HepG2 (cell line): ENCODE measurements around the gene DSCAM. TPM values are rescaled to one million over a fixed set of nuclear protein-coding genes. Genes with fewer than 3 reads are reported as not detected.
A peak's percentile ranks its signal among the peaks of the same experiment; 100 is the strongest.

ENCODE experiments used
- ATAC-seq: fragments of 200-7000 bp; cut with Tn5 transposase; 3 replicates; pipeline ENCODE4 v1.9.1; 2020; ENCODE audit warnings: mild to moderate bottlenecking, moderate library complexity
- BruUV-seq: library from RNA; stranded (reverse); fragments of 400-500 nt; replicated peaks from 2 replicates; lab custom pipeline; 2021; lab: Mats Ljungman, UMichigan
- CTCF ChIA-PET: fragments of 300-600 bp; formaldehyde crosslinking; extraction: SDS; loops from one replicate; lab custom pipeline; 2021; ENCODE audit warnings: low total read pairs, inconsistent platforms, low intra/inter-chr PET ratio; lab: Yijun Ruan, JAX
- POLR2A ChIA-PET: fragments of 350-600 bp; sonication (Branson Sonifier 250); formaldehyde crosslinking; loops from one replicate; lab custom pipeline; 2020; ENCODE audit warnings: antibody characterized with exemption, inconsistent platforms; lab: Yijun Ruan, JAX
- DNase-seq: peaks from one replicate; pipeline ENCODE4 v3.0.0-alpha.2; 2015; ENCODE audit warnings: low spot score
- FAIRE-seq: peaks from 3 replicates; lab custom pipeline; 2011; peaks lifted over from hg19 to GRCh38; lab: Jason Lieb, UNC
- H2AFZ ChIP-seq: one replicate; pipeline ENCODE4 v1.6.1; 2011; ENCODE audit warnings: low read length, inconsistent platforms
- H3K27ac ChIP-seq: fragments of 300-600 bp; 3 replicates; pipeline ENCODE4 v1.8.0; 2011; ENCODE audit warnings: mixed run types, mild to moderate bottlenecking, mixed read lengths, low read length, inconsistent platforms; ENCODE audit not compliant: insufficient read depth; ENCODE audit errors: extremely low read length
- H3K27me3 ChIP-seq, 2 experiments: fragments of 200-600 bp in 1 of 2; 2 replicates in 1 of 2; 3 replicates in 1 of 2; pipeline versions ENCODE4 v1.6.0 to v1.8.0; 2011; ENCODE audit warnings: low read length in 2 of 2, mild to moderate bottlenecking in 2 of 2, moderate library complexity in 2 of 2, inconsistent platforms in 1 of 2; ENCODE audit not compliant: insufficient read depth in 2 of 2, control insufficient read depth in 1 of 2
- H3K36me3 ChIP-seq, 2 experiments: fragments of 200-600 bp in 1 of 2; replicated peaks in 1 of 2; 2 replicates in 1 of 2; 3 replicates in 1 of 2; pipeline versions ENCODE4 v1.5.1 to v1.8.0; 2011; ENCODE audit warnings: low read length in 2 of 2, inconsistent platforms in 1 of 2; ENCODE audit not compliant: insufficient read depth in 2 of 2, control insufficient read depth in 1 of 2
- H3K4me1 ChIP-seq: 2 replicates; pipeline ENCODE4 v1.5.1; 2012; ENCODE audit warnings: low read length, inconsistent platforms; ENCODE audit not compliant: insufficient read depth
- H3K4me2 ChIP-seq: 2 replicates; pipeline ENCODE4 v1.6.0; 2011; ENCODE audit warnings: low read depth, low read length, inconsistent platforms
- H3K4me3 ChIP-seq, 3 experiments: fragments of 200-600 bp in 1 of 3; sonication (generic), shearing (Covaris generic) in 1 of 3; replicated peaks in 1 of 3; 2 replicates each; pipeline ENCODE4 v1.5.1; 2011 to 2016; ENCODE audit warnings: low read length in 3 of 3, inconsistent platforms in 2 of 3, low read depth in 2 of 3, mild to moderate bottlenecking in 2 of 3, control low read depth in 1 of 3, mixed read lengths in 1 of 3; ENCODE audit not compliant: insufficient read depth in 1 of 3
- H3K79me2 ChIP-seq: one replicate; pipeline ENCODE4 v1.6.1; 2011; ENCODE audit warnings: low read length, inconsistent platforms; ENCODE audit not compliant: insufficient read depth
- H3K9ac ChIP-seq: 2 replicates; pipeline ENCODE4 v1.6.0; 2011; ENCODE audit warnings: mild to moderate bottlenecking, low read depth, low read length, inconsistent platforms; ENCODE audit not compliant: insufficient read depth
- H3K9me3 ChIP-seq: 2 replicates; pipeline ENCODE4 v1.5.1; 2012; ENCODE audit warnings: mild to moderate bottlenecking, low read length
- H4K20me1 ChIP-seq: 2 replicates; pipeline ENCODE4 v1.6.0; 2011; ENCODE audit warnings: inconsistent platforms, mild to moderate bottlenecking, low read length, moderate library complexity; ENCODE audit not compliant: insufficient read depth
- MAFF ChIP-seq: IDR thresholded peaks from 2 replicates; pipeline ENCODE4 v1.6.1; 2011; ENCODE audit warnings: low read depth, low read length, improper control_type of control experiment
- MAFK ChIP-seq, 2 experiments: IDR thresholded peaks in 1 of 2; conservative IDR thresholded peaks in 1 of 2; 2 replicates each; pipeline ENCODE4 v1.6.1; 2011; ENCODE audit warnings: improper control_type of control experiment in 2 of 2, low read length in 2 of 2
- MAX ChIP-seq: IDR thresholded peaks from 2 replicates; pipeline ENCODE4 v1.6.1; 2012; ENCODE audit warnings: inconsistent platforms
- SNAPC5 ChIP-seq: sonication (generic); formaldehyde crosslinking; IDR thresholded peaks from 2 replicates; pipeline ENCODE4 v1.8.1; 2023; ENCODE audit warnings: mild to moderate bottlenecking, missing genetic modification reagents, borderline replicate concordance
- STAG1 ChIP-seq: sonication (generic); formaldehyde crosslinking; IDR thresholded peaks from 2 replicates; pipeline ENCODE4 v1.4.0; 2020; ENCODE audit warnings: missing genetic modification reagents
- TBX2 ChIP-seq: sonication (generic); formaldehyde crosslinking; IDR thresholded peaks from 2 replicates; pipeline ENCODE4 v1.5.0; 2020; ENCODE audit warnings: missing genetic modification reagents, mild to moderate bottlenecking, borderline replicate concordance
- TFAP4 ChIP-seq: sonication (generic); IDR thresholded peaks from 2 replicates; pipeline ENCODE4 v1.6.1; 2016; ENCODE audit warnings: low read depth, borderline replicate concordance
- ZNF101 ChIP-seq: sonication (generic); formaldehyde crosslinking; IDR thresholded peaks from 2 replicates; pipeline ENCODE4 v1.4.0; 2020; ENCODE audit warnings: mild to moderate bottlenecking, low read depth, missing genetic modification reagents, borderline replicate concordance
- ZNF343 ChIP-seq: sonication (generic); formaldehyde crosslinking; IDR thresholded peaks from 2 replicates; pipeline ENCODE4 v1.4.0; 2020; ENCODE audit warnings: mild to moderate bottlenecking, missing genetic modification reagents
- ZSCAN22 ChIP-seq: sonication (generic); formaldehyde crosslinking; IDR thresholded peaks from 2 replicates; pipeline ENCODE4 v1.4.0; 2020; ENCODE audit warnings: mild to moderate bottlenecking, missing genetic modification reagents
- ZSCAN9 ChIP-seq: IDR thresholded peaks from 2 replicates; pipeline ENCODE4 v1.6.1; 2016; ENCODE audit warnings: borderline replicate concordance
- whole genome bisulfite sequencing: methylation state at CpG from one replicate; pipeline ENCODE4 v1.1.6; 2017; ENCODE audit warnings: low lambda C conversion rate; 5-methylcytosine and 5-hydroxymethylcytosine counted together
- in situ Hi-C: cut with HindIII; loops from 2 replicates; pipeline ENCODE4 v1.10.0; 2017; ENCODE audit warnings: low pct_unique_long_range_greater_than_20kb; ENCODE audit not compliant: extremely low pct_ligation_motif_present
- intact Hi-C: fragments of 100-400 bp; cut with micrococcal nuclease; formaldehyde crosslinking; loops from one replicate; pipeline ENCODE4 v1.10.0; 2022; ENCODE audit not compliant: unreplicated experiment
- polyA plus RNA-seq, 8 experiments: library from polyadenylated mRNA; depleted of rRNA in 3 of 8; stranded (reverse) in 7 of 8; unstranded in 1 of 8; fragments of >200 nt; fragmentation: Illumina TruSeq in 4 of 8; extraction: Trizol in 4 of 8; gene quantifications; 2 replicates each; pipeline versions ENCODE4 v1.2.1 to v1.2.3, GENCODE V29; 2011 to 2016; ENCODE audit warnings: low read depth in 4 of 8, missing spikeins in 1 of 8, mixed read lengths in 1 of 8; ENCODE audit not compliant: insufficient read depth in 1 of 8
- total RNA-seq, 5 experiments: library from RNA; depleted of rRNA; stranded (reverse); fragments of >200 nt; fragmentation: Illumina TruSeq; extraction: Trizol; gene quantifications; 2 replicates each; pipeline ENCODE4 v1.2.3, GENCODE V29; 2016; ENCODE audit warnings: low read depth in 1 of 5

The DSCAM gene
- total and polyA plus RNA-seq, 2 of the 13 experiments (the other 11 are each of a cell fraction or from before 2014, with no cell fraction given) = not detected

- no peak for TF ChIP-seq ZNF343 (CRISPR knock-in tag)
- TF ChIP-seq SNAPC5 = no peak
- no peaks in the 10 kb centered on the region for H3K4me1 ChIP-seq
- ChIA-PET POLR2A (no interaction called here), CTCF (no interaction called here)
- H3K9ac ChIP-seq = no peak overlapping the region
- ATAC-seq (no peak), DNase-seq (no peak), FAIRE-seq (no peak)
- H3K27me3 ChIP-seq = no peaks in the 10 kb centered on the region
- no peak overlapping the region for H3K4me3 ChIP-seq
- peaks cover 89% of the 10 kb centered on the region for H3K9me3 ChIP-seq
- H3K79me2 ChIP-seq = no peaks in the 10 kb centered on the region
- no peaks in the 10 kb centered on the region for H4K20me1 ChIP-seq
- in situ Hi-C loops (no loop called here), intact Hi-C loops (no loop called here)
- 10% methylated on average over 6 of the region's 6 CpGs for WGBS
- H3K36me3 ChIP-seq = no peaks in the 10 kb centered on the region
- no TSS peak for BruUV-seq
- H2AFZ ChIP-seq = no peak overlapping the region
- H3K27ac ChIP-seq = no peak overlapping the region
- no peak overlapping the region for H3K4me2 ChIP-seq
Measured at GRCh38 chr21:40564318-40564717, 282.6 kb downstream of the DSCAM start.

GRCh38 chr21:40563900-40564299 is 283.1 kb downstream of the DSCAM start:
- BruUV-seq = no TSS peak
- in situ Hi-C loops = no loop called here
- intact Hi-C loops = no loop called here

More at GRCh38 chr21:40563900-40564299, 283.1 kb downstream of the DSCAM start:
- WGBS = 1% methylated on average over 4 of the region's 4 CpGs
- no peaks in the 10 kb centered on the region for H3K27me3 ChIP-seq
- no peak for FAIRE-seq
- H3K4me2 ChIP-seq = no peak overlapping the region
- H3K9ac ChIP-seq = no peak overlapping the region
- POLR2A ChIA-PET = no interaction called here
- H4K20me1 ChIP-seq = no peaks in the 10 kb centered on the region
- ATAC-seq = no peak
- DNase-seq = no peak
- TF ChIP-seq STAG1 (CRISPR knock-in tag) (no peak), ZSCAN9 (CRISPR knock-in tag) (no peak), TFAP4 (no peak), TBX2 (CRISPR knock-in tag) (no peak), MAFK (conservative IDR thresholded peaks at IDR 0.05 in 1 of 2, IDR thresholded peaks at IDR 0.05 in 1 of 2; ENCODE audit: low read length in 2 of 2) (peak in 1 of 2 experiments; percentile 88; a peak in 3 of 4 replicates), MAX (no peak), ZSCAN22 (CRISPR knock-in tag) (no peak), MAFF (peak; percentile 82), ZNF101 (CRISPR knock-in tag) (no peak)
- H3K27ac ChIP-seq = no peak overlapping the region
- no peaks in the 10 kb centered on the region for H3K36me3 ChIP-seq
- H2AFZ ChIP-seq = no peak overlapping the region
- no peak overlapping the region for H3K4me3 ChIP-seq
- H3K79me2 ChIP-seq = no peaks in the 10 kb centered on the region
- H3K9me3 ChIP-seq = peaks cover 89% of the 10 kb centered on the region
- no peaks in the 10 kb centered on the region for H3K4me1 ChIP-seq
- CTCF ChIA-PET = no interaction called here
